ENCODE measurements around the gene PITX3. TPM values are rescaled to one million over a fixed set of nuclear protein-coding genes. Genes with fewer than 3 reads are reported as not detected.
A peak's percentile ranks its signal among the peaks of the same experiment; 100 is the strongest.
"Not testable (repeated sequence)": the region's sequence is repeated elsewhere in the genome, so short reads cannot be mapped to it uniquely, and the experiment has no call there.

PITX3 gene
- polyA plus RNA-seq, 1 donor from 2014 or later: not detected

DNA sequence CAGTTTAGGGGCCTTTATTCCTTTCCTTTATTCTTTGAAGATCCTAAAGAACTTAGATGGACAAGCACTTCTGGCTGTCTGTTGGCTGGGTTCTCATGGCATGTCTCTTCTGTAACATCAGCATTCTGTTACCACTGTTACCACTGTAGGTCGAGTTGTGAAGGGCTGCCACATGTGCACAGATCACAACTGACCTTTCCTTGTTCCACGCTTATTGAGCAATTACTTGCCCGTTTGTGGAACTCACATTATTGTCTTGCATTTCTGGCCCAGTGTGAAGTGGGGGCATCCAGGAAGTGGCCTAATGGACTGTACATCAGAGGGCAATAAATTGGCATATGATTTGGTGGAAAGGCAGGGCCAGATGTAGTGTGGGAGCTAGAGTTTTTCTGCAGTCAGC, 27.7 kb upstream of the PITX3 start:
- Mint-ChIP-seq H3K27me3 (no peaks in the 10 kb centered on the region), H3K4me1 (peaks cover 9 to 20% (median 10%) of the 10 kb centered on the region in 3 donors), H3K4me3 (no peak overlapping the region), H3K9me3 (no peaks in the 10 kb centered on the region), H3K36me3 (peaks cover 7% of the 10 kb centered on the region), H3K27ac (no peak overlapping the region)

- Mint-ChIP-seq H3K27me3 (no peaks in the 10 kb centered on the region), H3K4me3 (no peak overlapping the region), H3K9me3 (no peaks in the 10 kb centered on the region), H3K36me3 (peaks cover 7% of the 10 kb centered on the region), H3K27ac (no peak overlapping the region), H3K4me1 (peaks cover 9 to 18% (median 14%) of the 10 kb centered on the region in 3 donors)
Measured at GRCh38 chr10:102268375-102268888, 27.1 kb upstream of the PITX3 start.

- Mint-ChIP-seq H3K9me3 (no peaks in the 10 kb centered on the region), H3K4me1 (peaks cover 9 to 20% (median 16%) of the 10 kb centered on the region in 3 donors), H3K4me3 (no peak overlapping the region), H3K27me3 (no peaks in the 10 kb centered on the region), H3K36me3 (peaks cover 8% of the 10 kb centered on the region), H3K27ac (no peak overlapping the region)
Measured at GRCh38 chr10:102267748-102268147, 26.4 kb upstream of the PITX3 start.

- peaks cover 11% of the 10 kb centered on the region for H3K36me3 Mint-ChIP-seq
- no peaks in the 10 kb centered on the region for H3K9me3 Mint-ChIP-seq
- H3K4me3 Mint-ChIP-seq: no peak overlapping the region
- H3K4me1 Mint-ChIP-seq: peaks cover 6 to 20% (median 16%) of the 10 kb centered on the region in 3 donors
- no peaks in the 10 kb centered on the region for H3K27me3 Mint-ChIP-seq
- H3K27ac Mint-ChIP-seq: peak overlapping the region in 1 of 3 donors; percentile 71
Measured at GRCh38 chr10:102266670-102267069, 25.4 kb upstream of the PITX3 start.

GRCh38 chr10:102264371-102264770, 23.1 kb upstream of the PITX3 start:
- H3K27me3 Mint-ChIP-seq: no peaks in the 10 kb centered on the region
- peaks cover 6 to 17% (median 16%) of the 10 kb centered on the region in 3 donors for H3K4me1 Mint-ChIP-seq
- no peak overlapping the region for H3K4me3 Mint-ChIP-seq
- H3K36me3 Mint-ChIP-seq: peaks cover 11% of the 10 kb centered on the region
- H3K27ac Mint-ChIP-seq: peak overlapping the region in 1 of 3 donors; percentile 47
- no peaks in the 10 kb centered on the region for H3K9me3 Mint-ChIP-seq

DNA sequence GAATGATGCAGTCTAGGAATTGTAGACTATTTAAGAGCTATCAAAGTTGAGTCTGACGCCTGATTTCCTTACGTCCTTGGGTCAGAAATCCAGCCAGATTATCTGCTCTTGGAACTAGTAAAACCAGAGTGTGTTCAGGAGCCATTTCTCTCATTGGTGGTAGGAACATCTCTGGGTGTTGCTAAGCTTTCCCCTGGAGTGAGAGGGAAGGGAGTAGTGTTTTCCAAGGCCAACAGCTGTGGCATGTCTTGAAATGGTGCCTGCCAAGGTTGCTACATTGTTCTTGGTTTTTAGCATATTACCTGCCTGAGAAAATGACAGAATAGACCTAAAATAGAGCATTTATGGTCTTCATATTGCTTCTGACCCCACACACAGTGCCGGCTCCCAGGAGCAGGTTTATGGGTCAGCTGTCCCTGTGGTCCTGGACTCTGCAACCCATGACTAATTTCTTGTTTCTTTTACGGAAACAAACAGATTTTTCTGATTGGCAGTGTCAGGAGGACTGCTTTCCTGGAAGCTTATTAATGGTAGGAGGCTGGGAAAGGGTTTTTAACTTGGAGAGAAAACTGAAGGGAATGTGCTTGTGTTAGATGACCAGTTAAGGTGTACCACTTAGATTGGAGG, 21.5 kb upstream of the PITX3 start:
- no peak overlapping the region for H3K27ac Mint-ChIP-seq
- H3K27me3 Mint-ChIP-seq: no peaks in the 10 kb centered on the region
- peaks cover 8% of the 10 kb centered on the region for H3K36me3 Mint-ChIP-seq
- no peaks in the 10 kb centered on the region for H3K9me3 Mint-ChIP-seq
- no peak overlapping the region for H3K4me3 Mint-ChIP-seq
- H3K4me1 Mint-ChIP-seq: peaks cover 3 to 15% (median 10%) of the 10 kb centered on the region in 3 donors

- H3K27ac Mint-ChIP-seq: no peak overlapping the region
- H3K4me1 Mint-ChIP-seq: peaks cover under 1 to 10% (median 6%) of the 10 kb centered on the region in 3 donors
- H3K4me3 Mint-ChIP-seq: no peak overlapping the region
- no peaks in the 10 kb centered on the region for H3K27me3 Mint-ChIP-seq
- H3K36me3 Mint-ChIP-seq: peaks cover 8% of the 10 kb centered on the region
- H3K9me3 Mint-ChIP-seq: no peaks in the 10 kb centered on the region
Measured at GRCh38 chr10:102261842-102262241, 20.5 kb upstream of the PITX3 start.

DNA sequence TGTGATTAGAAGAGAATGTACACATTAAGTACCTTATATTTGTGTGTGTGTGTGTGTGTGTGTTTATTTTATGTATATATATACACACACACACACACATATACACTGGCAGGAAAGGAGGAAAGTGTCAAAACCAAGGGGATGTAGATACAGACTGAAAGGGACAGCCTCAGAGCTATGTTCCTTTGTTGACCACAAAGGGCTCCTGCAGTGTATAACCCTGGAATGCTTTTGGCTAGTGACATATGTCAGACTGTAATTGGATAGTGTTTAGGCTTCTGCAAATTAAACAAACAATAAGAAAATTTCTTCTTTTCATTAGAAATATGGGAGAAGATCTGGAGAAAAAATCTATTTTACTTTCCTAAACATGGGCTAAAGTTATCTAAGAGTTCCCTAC, 19.9 kb upstream of the PITX3 start:
- Mint-ChIP-seq H3K9me3 (no peaks in the 10 kb centered on the region), H3K27ac (no peak overlapping the region), H3K36me3 (peaks cover 8% of the 10 kb centered on the region), H3K4me3 (no peak overlapping the region), H3K27me3 (no peaks in the 10 kb centered on the region), H3K4me1 (peaks cover under 1 to 10% (median 6%) of the 10 kb centered on the region in 3 donors)

- no peak overlapping the region for H3K27ac Mint-ChIP-seq
- H3K9me3 Mint-ChIP-seq: no peaks in the 10 kb centered on the region
- no peak overlapping the region for H3K4me3 Mint-ChIP-seq
- peaks cover 8 to 19% (median 9%) of the 10 kb centered on the region in 3 donors for H3K4me1 Mint-ChIP-seq
- H3K36me3 Mint-ChIP-seq: peaks cover 3% of the 10 kb centered on the region
- H3K27me3 Mint-ChIP-seq: no peaks in the 10 kb centered on the region
Measured at GRCh38 chr10:102255404-102255803, 14.1 kb upstream of the PITX3 start.

- H3K4me1 Mint-ChIP-seq: peaks cover 8 to 19% (median 10%) of the 10 kb centered on the region in 3 donors
- H3K4me3 Mint-ChIP-seq: no peak overlapping the region
- H3K36me3 Mint-ChIP-seq: peaks cover 3% of the 10 kb centered on the region
- no peaks in the 10 kb centered on the region for H3K27me3 Mint-ChIP-seq
- H3K9me3 Mint-ChIP-seq: no peaks in the 10 kb centered on the region
- no peak overlapping the region for H3K27ac Mint-ChIP-seq
Measured at GRCh38 chr10:102254426-102254825, 13.1 kb upstream of the PITX3 start.

GRCh38 chr10:102252508-102252907, 11.2 kb upstream of the PITX3 start:
- H3K9me3 Mint-ChIP-seq, H3K27me3 Mint-ChIP-seq, H3K4me3 Mint-ChIP-seq, H3K27ac Mint-ChIP-seq, H3K36me3 Mint-ChIP-seq: not testable (repeated sequence)
- peaks cover 16 to 25% (median 24%) of the 10 kb centered on the region in 3 donors for H3K4me1 Mint-ChIP-seq

DNA sequence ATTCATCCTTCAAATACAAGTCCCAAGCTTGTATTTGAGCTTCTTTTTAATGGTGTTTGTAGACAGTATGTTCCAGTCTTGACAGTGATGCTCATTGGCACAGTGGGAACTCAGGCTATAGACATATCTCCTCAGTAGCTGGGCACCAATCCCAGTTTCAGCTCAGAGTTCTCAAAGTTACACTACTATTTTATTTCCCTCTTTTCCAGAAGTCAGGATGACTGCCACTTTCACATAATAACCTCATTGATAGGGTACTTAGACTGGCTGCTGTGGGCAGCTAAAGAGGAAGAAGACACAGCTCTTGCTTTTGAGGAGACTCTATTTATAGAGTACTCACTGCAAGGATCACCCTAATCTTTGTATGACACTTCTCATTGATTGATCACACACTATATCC, 6.4 kb upstream of the PITX3 start:
- peaks cover 3% of the 10 kb centered on the region for H3K36me3 Mint-ChIP-seq
- H3K27ac Mint-ChIP-seq: peak overlapping the region in 1 of 3 donors; percentile 76
- H3K4me1 Mint-ChIP-seq: peaks cover 23 to 41% (median 31%) of the 10 kb centered on the region in 3 donors
- peak overlapping the region in 3 of 4 donors; percentile 49 to 90 (median 77) for H3K4me3 Mint-ChIP-seq
- no peaks in the 10 kb centered on the region for H3K9me3 Mint-ChIP-seq
- peaks cover 5% of the 10 kb centered on the region for H3K27me3 Mint-ChIP-seq

DNA sequence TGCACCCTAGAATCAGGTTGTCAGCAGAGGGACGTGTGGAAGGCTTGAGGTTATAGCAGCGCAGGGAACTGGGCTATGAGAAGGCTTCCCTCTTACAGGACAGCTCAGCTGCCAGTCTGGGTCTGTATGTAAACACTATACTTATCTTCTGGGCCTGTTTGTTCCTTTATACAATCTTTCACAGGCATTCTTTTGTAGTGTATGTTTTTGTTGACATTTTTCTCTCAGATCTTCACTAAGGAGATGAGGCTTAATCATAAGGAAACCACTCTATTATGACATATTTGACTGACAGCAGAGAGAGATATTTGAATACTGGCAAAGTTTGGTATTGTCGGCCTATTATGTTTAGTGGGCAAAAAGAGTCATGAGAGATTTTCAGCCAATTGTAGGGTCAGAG, 4.9 kb upstream of the PITX3 start:
- Mint-ChIP-seq H3K36me3 (peaks cover 3% of the 10 kb centered on the region), H3K4me1 (peaks cover 28 to 48% (median 31%) of the 10 kb centered on the region in 3 donors), H3K4me3 (peak overlapping the region; percentile 90 to 99 (median 97)), H3K9me3 (no peaks in the 10 kb centered on the region), H3K27ac (peak overlapping the region; percentile 48 to 95 (median 94)), H3K27me3 (peaks cover 13% of the 10 kb centered on the region)

DNA sequence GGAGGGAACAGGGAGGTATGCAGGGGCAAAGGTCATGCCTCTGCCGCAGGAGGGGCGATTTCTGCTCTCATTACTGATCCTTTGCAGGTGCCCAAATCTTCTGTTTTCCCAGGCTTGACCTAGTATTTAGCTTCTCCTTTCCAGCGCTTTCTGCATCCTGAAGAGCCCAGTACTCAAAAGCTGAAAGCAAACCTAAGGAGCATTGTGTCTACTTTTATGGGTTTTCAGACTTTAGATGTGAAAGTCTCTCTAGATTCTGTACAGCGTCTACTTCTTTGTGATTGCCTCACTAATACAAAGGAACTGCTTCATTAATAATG, 4.6 kb upstream of the PITX3 start:
- H3K27ac Mint-ChIP-seq: peak overlapping the region; percentile 48 to 95 (median 94)
- peaks cover under 1% of the 10 kb centered on the region for H3K36me3 Mint-ChIP-seq
- peaks cover 15% of the 10 kb centered on the region for H3K27me3 Mint-ChIP-seq
- no peaks in the 10 kb centered on the region for H3K9me3 Mint-ChIP-seq
- H3K4me1 Mint-ChIP-seq: peaks cover 28 to 48% (median 31%) of the 10 kb centered on the region in 3 donors
- H3K4me3 Mint-ChIP-seq: peak overlapping the region; percentile 90 to 99 (median 97)

DNA sequence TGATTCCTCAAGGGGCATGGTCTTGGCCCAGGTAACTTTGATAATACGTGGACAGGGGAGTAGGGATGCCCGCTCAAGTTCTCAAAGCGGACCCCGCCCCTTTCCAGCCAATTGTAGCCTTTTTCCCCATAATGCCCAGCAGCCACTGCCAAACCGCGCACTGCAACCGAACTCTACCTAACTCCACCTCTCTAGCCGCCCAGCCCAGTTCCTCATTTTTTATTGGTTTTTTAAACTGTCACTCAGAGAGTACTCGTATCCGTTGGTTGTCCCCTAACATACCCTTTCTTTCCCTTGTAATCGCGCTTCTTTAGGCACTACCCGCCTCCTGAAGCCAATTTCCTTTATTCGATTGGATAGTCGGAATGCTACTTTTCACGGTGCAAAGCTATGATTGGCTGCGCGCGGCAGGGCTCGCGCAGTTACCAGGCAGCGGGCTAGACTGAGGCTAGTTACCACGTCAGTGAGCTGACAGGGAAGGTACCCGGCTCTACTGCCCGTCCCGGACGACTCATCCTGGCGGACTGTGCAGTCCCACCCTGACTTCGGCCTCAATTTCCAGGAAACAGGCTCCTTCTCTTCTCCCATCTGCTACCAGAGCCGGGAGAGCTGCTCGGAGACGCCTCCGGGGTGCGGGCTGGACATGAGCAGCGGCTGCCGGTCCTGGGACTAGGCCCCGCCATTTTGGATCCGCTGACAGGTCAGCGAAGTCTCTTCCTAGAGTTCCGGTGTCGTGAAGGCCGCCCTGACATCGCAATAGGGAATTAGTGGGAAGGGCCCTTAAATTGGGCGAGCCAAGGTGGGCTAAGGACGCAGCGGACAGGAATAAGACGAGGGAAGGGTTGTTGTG, 4.0 kb upstream of the PITX3 start, which contains the start of gene GBF1:
Gene GBF1, plus strand, starts transcription at position 451 of the 850 bp plus-strand sequence. CDS start 13,407 bp downstream, outside the sequence.
- Mint-ChIP-seq H3K4me1 (peaks cover 28 to 48% (median 31%) of the 10 kb centered on the region in 3 donors), H3K36me3 (no peaks in the 10 kb centered on the region), H3K9me3 (no peaks in the 10 kb centered on the region), H3K4me3 (peak within 1 kb of the TSS; percentile 90 to 99 (median 97)), H3K27ac (peak within 1 kb of the TSS; percentile 48 to 95 (median 94)), H3K27me3 (peaks cover 19% of the 10 kb centered on the region)
